HepG2 (cell line): ENCODE data around the gene OSBPL10. TPM values are rescaled to one million over a fixed set of nuclear protein-coding genes. Genes with fewer than 3 reads are reported as not detected.

Experiments used
- ATF2 ChIP-seq: sonication (generic); formaldehyde crosslinking; IDR thresholded peaks from 2 replicates; pipeline ENCODE4 v1.4.0; 2020; ENCODE audit warnings: missing genetic modification reagents
- ATF5 ChIP-seq: sonication (generic); formaldehyde crosslinking; IDR thresholded peaks from 2 replicates; pipeline ENCODE4 v1.4.0; 2020; ENCODE audit warnings: mild to moderate bottlenecking, low read depth, missing genetic modification reagents
- BHLHE40 ChIP-seq: IDR thresholded peaks from 2 replicates; pipeline ENCODE4 v1.6.1; 2011; ENCODE audit warnings: low read length, improper control_type of control experiment
- BRD4 ChIP-seq: sonication (generic); formaldehyde crosslinking; IDR thresholded peaks from 2 replicates; pipeline ENCODE4 v1.4.0; 2020; ENCODE audit warnings: missing genetic modification reagents
- CBFB ChIP-seq: sonication (generic); formaldehyde crosslinking; IDR thresholded peaks from 2 replicates; pipeline ENCODE4 v1.4.0; 2020; ENCODE audit warnings: missing genetic modification reagents
- FOXP1 ChIP-seq, 2 experiments: fragments of 450-650 bp in 1 of 2; IDR thresholded peaks; 2 replicates each; pipeline ENCODE4 v1.6.1; 2017 to 2018; ENCODE audit warnings: antibody characterized with exemption in 1 of 2
- HOXA5 ChIP-seq: sonication (generic); formaldehyde crosslinking; IDR thresholded peaks from 2 replicates; pipeline ENCODE4 v1.4.0; 2020; ENCODE audit warnings: missing genetic modification reagents
- LCORL ChIP-seq, 2 experiments: fragments of 450-650 bp in 1 of 2; sonication (generic) in 1 of 2; formaldehyde crosslinking in 1 of 2; IDR thresholded peaks; 2 replicates each; pipeline versions ENCODE4 v1.5.0 to v1.6.1; 2017 to 2020; ENCODE audit warnings: antibody characterized with exemption in 1 of 2, missing genetic modification reagents in 1 of 2
- MIXL1 ChIP-seq: IDR thresholded peaks from 2 replicates; pipeline ENCODE4 v1.6.1; 2016
- RAD21 ChIP-seq: fragments of 450-650 bp; formaldehyde crosslinking; IDR thresholded peaks from 2 replicates; pipeline ENCODE4 v1.5.0; 2020; ENCODE audit warnings: mild to moderate bottlenecking
- TAF15 ChIP-seq: fragments of 200-400 bp; formaldehyde crosslinking; IDR thresholded peaks from one replicate; pipeline ENCODE4 v1.6.1; 2018; ENCODE audit warnings: mild to moderate bottlenecking, low read depth, low read length; ENCODE audit not compliant: poor library complexity, severe bottlenecking
- U2AF1 ChIP-seq: fragments of 200-400 bp; formaldehyde crosslinking; optimal IDR thresholded peaks from 2 replicates; pipeline ENCODE3; 2017; ENCODE audit warnings: mild to moderate bottlenecking, low read depth, low read length
- ZBTB10 ChIP-seq: sonication (generic); formaldehyde crosslinking; IDR thresholded peaks from 2 replicates; pipeline ENCODE4 v1.4.0; 2020; ENCODE audit warnings: missing genetic modification reagents, borderline replicate concordance
- ZBTB34 ChIP-seq: sonication (generic); formaldehyde crosslinking; IDR thresholded peaks from 2 replicates; pipeline ENCODE4 v1.8.0; 2022; ENCODE audit warnings: mild to moderate bottlenecking, missing genetic modification reagents
- ZNF33B ChIP-seq: sonication (generic); formaldehyde crosslinking; IDR thresholded peaks from 2 replicates; pipeline ENCODE4 v1.5.1; 2020; ENCODE audit warnings: mild to moderate bottlenecking, missing genetic modification reagents
- ZNF432 ChIP-seq: sonication (generic); formaldehyde crosslinking; IDR thresholded peaks from 2 replicates; pipeline ENCODE4 v1.5.0; 2020; ENCODE audit warnings: missing genetic modification reagents, mild to moderate bottlenecking, borderline replicate concordance
- ZNF512 ChIP-seq: sonication (generic); formaldehyde crosslinking; IDR thresholded peaks from 2 replicates; pipeline ENCODE4 v1.4.0; 2020; ENCODE audit warnings: mild to moderate bottlenecking, missing genetic modification reagents
- ZNF605 ChIP-seq: sonication (generic); formaldehyde crosslinking; IDR thresholded peaks from 2 replicates; pipeline ENCODE4 v1.8.0; 2022; ENCODE audit warnings: mild to moderate bottlenecking, missing genetic modification reagents
- ZNF879 ChIP-seq: sonication (generic); formaldehyde crosslinking; IDR thresholded peaks from 2 replicates; pipeline ENCODE4 v1.8.1; 2023; ENCODE audit warnings: missing genetic modification reagents
- polyA plus RNA-seq, 8 experiments: library from polyadenylated mRNA; depleted of rRNA in 3 of 8; stranded (reverse) in 7 of 8; unstranded in 1 of 8; fragments of >200 nt; fragmentation: Illumina TruSeq in 4 of 8; extraction: Trizol in 4 of 8; gene quantifications; 2 replicates each; pipeline versions ENCODE4 v1.2.1 to v1.2.3, GENCODE V29; 2011 to 2016; ENCODE audit warnings: low read depth in 4 of 8, missing spikeins in 1 of 8, mixed read lengths in 1 of 8; ENCODE audit not compliant: insufficient read depth in 1 of 8
- total RNA-seq, 5 experiments: library from RNA; depleted of rRNA; stranded (reverse); fragments of >200 nt; fragmentation: Illumina TruSeq; extraction: Trizol; gene quantifications; 2 replicates each; pipeline ENCODE4 v1.2.3, GENCODE V29; 2016; ENCODE audit warnings: low read depth in 1 of 5

OSBPL10 gene
- total and polyA plus RNA-seq, 2 of the 13 experiments (the other 11 are each of a cell fraction or from before 2014, with no cell fraction given): 10.3 to 28.6 TPM

GRCh38 chr3:32018757-32019564, 37.9 kb upstream of the OSBPL10 start (continued):
- TF ChIP-seq ZBTB34 (no peak), ZBTB10 (CRISPR knock-in tag) (no peak), MIXL1 (no peak), ZNF605 (CRISPR knock-in tag) (no peak), BRD4 (CRISPR knock-in tag) (no peak), ZNF33B (CRISPR knock-in tag) (no peak), ATF2 (CRISPR knock-in tag) (no peak), LCORL (IDR thresholded peaks at IDR 0.05) (no peak), LCORL (CRISPR knock-in tag; IDR thresholded peaks at IDR 0.05) (0 out of 2 replicates have a peak, but pooled peaks have one; percentile 11), CBFB (CRISPR knock-in tag) (no peak), BHLHE40 (no peak), ZNF512 (CRISPR knock-in tag) (peak; percentile 96), HOXA5 (CRISPR knock-in tag) (no peak), U2AF1 (no peak), ZNF879 (no peak), ZNF432 (CRISPR knock-in tag) (no peak), FOXP1 (IDR thresholded peaks at IDR 0.05) (no peak), FOXP1 (CRISPR knock-in tag; IDR thresholded peaks at IDR 0.05) (no peak), ATF5 (CRISPR knock-in tag) (no peak), RAD21 (CRISPR knock-in tag) (peak; percentile 59; the same call in 1 of the 2 replicates), TAF15 (no peak)
